RWPE1 (cell line): ENCODE results near the gene ASIC5.
"Not testable (repeated sequence)": the region's sequence is repeated elsewhere in the genome, so short reads cannot be mapped to it uniquely, and the experiment has no call there.

ENCODE experiments used
- CTCF ChIA-PET: fragments of 350-600 bp; sonication (Branson Sonifier 250); formaldehyde crosslinking; extraction: SDS; loops from one replicate; lab custom pipeline; 2021; lab: Yijun Ruan, JAX
- POLR2A ChIA-PET: fragments of 400-600 bp; formaldehyde crosslinking; extraction: SDS; loops from one replicate; lab custom pipeline; 2020; ENCODE audit warnings: antibody characterized with exemption; ENCODE audit not compliant: low non-redundant PET; lab: Yijun Ruan, JAX
- DNase-seq: peaks from one replicate; pipeline ENCODE4 v3.0.0; 2012; ENCODE audit warnings: low spot score
- H3K27ac ChIP-seq: fragments of 450-650 bp; 2 replicates; pipeline ENCODE4 v1.5.1; 2017
- CTCF ChIP-seq: fragments of 450-650 bp; conservative IDR thresholded peaks from 2 replicates; pipeline ENCODE4 v1.5.1; 2017; ENCODE audit warnings: low read depth, mild to moderate bottlenecking

Gene ASIC5

GRCh38 chr4:155802190-155802959 is 63.7 kb downstream of the ASIC5 start:
- H3K27ac ChIP-seq = no peak overlapping the region
- TF ChIP-seq CTCF = no peak
- ChIA-PET POLR2A (no interaction called here), CTCF (interaction anchor here (0.5 to 0.6 kb wide), 2 partner anchors 19 to 992 kb away, joined by 5 to 8 read pairs; no protein-coding TSS in a partner anchor)
- DNase-seq = no peak

DNA sequence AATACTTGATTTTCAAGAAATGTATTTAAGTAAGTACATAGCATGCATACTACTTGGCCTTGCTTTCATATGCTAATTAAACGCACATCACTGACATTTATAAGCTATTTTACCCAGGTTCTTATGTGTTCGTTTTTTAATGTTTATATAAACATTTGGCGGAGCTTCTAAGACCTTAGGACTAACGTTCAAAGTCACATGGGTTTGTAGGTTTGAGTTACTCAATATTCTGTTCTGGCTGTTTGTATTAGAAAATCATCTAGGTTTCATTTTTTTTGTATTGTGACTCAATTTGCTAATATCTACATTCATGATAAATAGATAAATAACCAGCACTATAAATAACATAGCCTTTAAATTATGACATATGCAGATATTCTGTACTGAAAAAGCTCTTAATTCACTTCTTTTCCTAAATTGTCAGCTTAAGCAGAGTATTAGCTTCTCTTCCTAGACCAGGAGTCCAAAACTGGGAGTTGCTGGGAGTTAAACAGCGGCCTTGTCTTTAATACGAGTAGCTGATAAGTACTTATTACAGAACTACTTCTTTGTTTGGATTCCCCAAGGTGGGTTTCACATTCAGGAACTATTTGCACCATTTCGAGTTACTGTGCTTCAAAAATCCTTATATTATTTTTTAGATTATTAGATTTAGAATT is 65.3 kb downstream of the ASIC5 start:
- TF ChIP-seq CTCF = no peak
- POLR2A ChIA-PET = no interaction called here

GRCh38 chr4:155799794-155800123 is 66.3 kb downstream of the ASIC5 start:
- CTCF ChIA-PET = no interaction called here
- no peak for TF ChIP-seq CTCF
- DNase-seq = no peak
- POLR2A ChIA-PET = no interaction called here
- H3K27ac ChIP-seq = no peak overlapping the region

More for the DNA sequence above, 65.3 kb downstream of the ASIC5 start:
- DNase-seq = no peak
- no peak overlapping the region for H3K27ac ChIP-seq
- CTCF ChIA-PET = interaction anchor here (0.6 to 1.3 kb wide), 2 partner anchors 99 to 153 kb away, joined by 5 to 8 read pairs; partner anchors contain the start of gene CTSO

DNA sequence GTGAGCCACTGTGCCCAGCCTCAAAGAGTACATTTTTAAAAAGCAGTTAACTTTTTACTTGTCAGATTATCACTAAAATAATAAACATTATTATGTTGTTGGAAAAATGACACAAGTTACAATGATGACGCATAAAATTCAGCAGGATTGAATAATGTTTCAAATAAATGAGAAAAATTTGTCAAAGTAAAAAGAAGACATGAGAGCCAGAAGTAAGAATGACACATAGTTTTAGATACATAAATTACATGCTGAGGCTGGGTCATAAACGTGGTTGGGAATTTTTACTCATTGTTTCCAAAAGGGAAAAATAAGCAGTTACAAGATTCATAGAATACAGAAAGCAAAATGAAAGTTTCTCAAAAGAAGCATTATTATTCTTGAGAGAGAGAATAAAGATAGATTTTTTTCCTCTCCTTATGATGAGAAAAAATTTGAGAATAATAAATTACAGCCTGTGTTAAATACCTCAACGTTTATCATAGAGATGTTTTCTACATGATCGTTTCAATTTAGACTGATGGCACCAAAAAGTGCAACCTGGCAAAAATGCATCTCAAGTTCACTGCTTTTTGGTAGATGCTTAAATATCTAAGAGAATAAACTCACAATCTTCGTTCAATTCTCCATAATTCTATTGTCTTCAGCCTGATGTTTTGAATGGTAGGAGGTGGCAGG is 66.8 kb downstream of the ASIC5 start:
- TF ChIP-seq CTCF = no peak
- ChIA-PET CTCF (no interaction called here), POLR2A (no interaction called here)
- H3K27ac ChIP-seq = no peak overlapping the region
- no peak for DNase-seq

DNA sequence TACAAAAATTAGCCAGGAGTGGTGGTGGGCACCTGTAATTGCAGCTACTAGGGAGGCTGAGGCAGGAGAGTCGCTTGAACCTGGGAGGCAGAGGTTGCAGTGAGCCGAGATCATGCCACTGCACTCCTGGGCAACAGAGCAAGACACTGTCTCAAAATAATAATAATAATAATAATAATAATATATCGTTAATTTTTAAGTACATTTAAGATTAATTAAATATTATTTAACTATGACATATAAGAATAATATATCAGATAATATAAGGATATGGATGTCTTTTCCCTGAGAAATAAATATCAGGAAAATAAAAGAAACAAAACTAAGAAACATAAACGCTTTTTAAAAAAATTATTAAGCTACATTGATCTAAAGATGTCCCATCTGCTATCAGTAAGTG is 68.5 kb downstream of the ASIC5 start:
- POLR2A ChIA-PET, H3K27ac ChIP-seq, DNase-seq: not testable (repeated sequence)
- CTCF ChIA-PET = interaction anchor here (1.3 kb wide), 1 partner anchor 10 kb away, joined by 3 read pairs; no protein-coding TSS in a partner anchor

DNA sequence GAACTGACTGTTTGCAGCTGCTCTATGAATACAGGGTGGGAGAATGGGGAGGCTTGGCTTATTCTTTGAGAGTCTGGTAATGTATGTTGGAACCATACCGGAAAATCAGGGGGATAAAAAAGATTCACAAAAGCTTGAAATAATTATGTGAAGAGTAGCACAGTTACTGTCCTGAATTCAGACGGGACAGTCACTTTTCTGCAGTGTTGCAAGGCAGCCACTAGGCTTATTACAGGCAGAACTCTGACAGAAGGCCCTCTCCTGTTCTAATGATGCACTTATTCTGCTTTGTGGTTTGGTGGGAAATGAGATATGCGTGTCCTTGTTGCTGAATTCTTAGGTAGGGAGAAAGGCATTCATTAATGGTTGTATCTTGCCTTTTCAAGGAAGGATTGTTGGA is 70.1 kb downstream of the ASIC5 start:
- 0 out of 2 replicates have a peak, but pooled peaks have one; percentile 5 for TF ChIP-seq CTCF
- no peak overlapping the region for H3K27ac ChIP-seq
- no peak for DNase-seq
- ChIA-PET CTCF (no interaction called here), POLR2A (no interaction called here)
